Measurements from ENCODE around the gene THAP5. TPM values are rescaled to one million over a fixed set of nuclear protein-coding genes. Genes with fewer than 3 reads are reported as not detected.

THAP5 gene
- polyA plus RNA-seq, 1 of the 3 experiments (the other 2 are of a cell fraction) = 4.2 TPM

DNA sequence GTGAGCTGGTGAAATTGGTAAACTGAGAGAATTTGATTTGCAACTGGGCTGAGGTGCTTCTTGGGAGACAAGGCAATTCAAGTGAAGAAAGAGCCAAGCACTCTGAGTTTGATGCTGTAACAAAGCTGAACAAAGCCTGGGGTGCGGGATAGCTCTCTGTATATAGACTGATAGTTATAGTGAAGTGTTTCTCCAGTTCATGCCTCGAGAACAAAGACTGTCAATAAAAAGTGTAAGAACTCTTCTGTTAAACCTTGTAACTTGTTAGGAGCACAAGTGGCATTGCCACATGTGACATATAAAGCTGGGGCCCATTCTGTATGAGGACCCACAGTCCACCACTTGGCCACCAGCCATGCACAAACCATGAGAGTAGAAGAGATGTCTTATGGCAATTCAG lies 32.3 kb downstream of the THAP5 start:
- no peaks in the 10 kb centered on the region for H3K9me2 ChIP-seq
- no peaks in the 10 kb centered on the region for H3K9me3 ChIP-seq
- no peak overlapping the region for H2AFZ ChIP-seq (ENCODE audit: low read depth)
- no peak overlapping the region for H3K27ac ChIP-seq (ENCODE audit: low read depth in 2 of 2, low read length in 1 of 2)
- CTCF ChIA-PET = no interaction called here
- H3K4me2 ChIP-seq = no peak overlapping the region
- no peaks in the 10 kb centered on the region for H3K36me3 ChIP-seq (replicated peaks in 1 of 2; ENCODE audit: control insufficient read depth in 1 of 2, insufficient read depth in 2 of 2, low read length in 1 of 2)
- H3K4me1 ChIP-seq (ENCODE audit: control insufficient read depth in 1 of 2, insufficient read depth in 2 of 2, low read depth in 1 of 2, low read length in 1 of 2) = no peaks in the 10 kb centered on the region
- H3K4me3 ChIP-seq (ENCODE audit: low read depth in 2 of 2, low read length in 1 of 2) = no peak overlapping the region
- H3K27me3 ChIP-seq (ENCODE audit: insufficient read depth) = no peaks in the 10 kb centered on the region
- no peak overlapping the region for H3K9ac ChIP-seq
- POLR2A ChIA-PET = no interaction called here
- 58% methylated on average over 2 of the region's 2 CpGs for WGBS (ENCODE audit: low lambda C conversion rate)
- peaks cover 5% of the 10 kb centered on the region for H3F3A ChIP-seq (replicated peaks; ENCODE audit: insufficient read depth)
- DNase-seq = no peak
- no peaks in the 10 kb centered on the region for H3K79me2 ChIP-seq (ENCODE audit: insufficient read depth)
- TF ChIP-seq TEAD4 (IDR thresholded peaks at IDR 0.05; ENCODE audit: borderline replicate concordance, insufficient read depth) = no peak
- TF ChIP-seq MXI1 (IDR thresholded peaks at IDR 0.05; ENCODE audit: low read depth, low read length) = no peak
- TF ChIP-seq JUND (IDR thresholded peaks at IDR 0.05) = no peak
- TF ChIP-seq GABPA (IDR thresholded peaks at IDR 0.05; ENCODE audit: low read depth) = no peak
- TF ChIP-seq, protein P1, sequence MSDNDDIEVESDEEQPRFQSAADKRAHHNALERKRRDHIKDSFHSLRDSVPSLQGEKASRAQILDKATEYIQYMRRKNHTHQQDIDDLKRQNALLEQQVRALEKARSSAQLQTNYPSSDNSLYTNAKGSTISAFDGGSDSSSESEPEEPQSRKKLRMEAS (IDR thresholded peaks at IDR 0.05; ENCODE audit: low read depth) = no peak
- TF ChIP-seq SMC3 (IDR thresholded peaks at IDR 0.05; ENCODE audit: low read depth, low read length) = no peak
- TF ChIP-seq EZH2phosphoT487 (IDR thresholded peaks at IDR 0.05; ENCODE audit: borderline replicate concordance, low read depth) = no peak
- TF ChIP-seq NRF1 (IDR thresholded peaks at IDR 0.05; ENCODE audit: low read depth, low read length) = no peak
- TF ChIP-seq TAF1 (IDR thresholded peaks at IDR 0.05; ENCODE audit: borderline replicate concordance, low read depth, low read length) = no peak
- no peak for TF ChIP-seq POLR2AphosphoS5 (IDR thresholded peaks at IDR 0.05; ENCODE audit: low read depth, low read length)
- TF ChIP-seq CHD2 (IDR thresholded peaks at IDR 0.05; ENCODE audit: low read length, partially characterized antibody) = no peak
- no peak for TF ChIP-seq NFIC (IDR thresholded peaks at IDR 0.05; ENCODE audit: borderline replicate concordance)
- no peaks in the 10 kb centered on the region for H4K20me1 ChIP-seq (ENCODE audit: insufficient read depth)

GRCh38 chr7:108535744-108536143 lies 33.8 kb downstream of the THAP5 start:
- Histone ChIP-seq H2AFZ (ENCODE audit: low read depth) (no peak overlapping the region), H3K79me2 (ENCODE audit: insufficient read depth) (no peaks in the 10 kb centered on the region), H3K9me2 (no peaks in the 10 kb centered on the region), H3K27me3 (ENCODE audit: insufficient read depth) (no peaks in the 10 kb centered on the region), H3K9me3 (no peaks in the 10 kb centered on the region), H4K20me1 (ENCODE audit: insufficient read depth) (no peaks in the 10 kb centered on the region), H3K9ac (no peak overlapping the region), H3K27ac (ENCODE audit: low read depth in 2 of 2, low read length in 1 of 2) (no peak overlapping the region), H3K4me3 (ENCODE audit: low read depth in 2 of 2, low read length in 1 of 2) (no peak overlapping the region), H3K36me3 (replicated peaks in 1 of 2; ENCODE audit: control insufficient read depth in 1 of 2, insufficient read depth in 2 of 2, low read length in 1 of 2) (no peaks in the 10 kb centered on the region), H3K4me2 (no peak overlapping the region), H3F3A (replicated peaks; ENCODE audit: insufficient read depth) (no peaks in the 10 kb centered on the region), H3K4me1 (ENCODE audit: control insufficient read depth in 1 of 2, insufficient read depth in 2 of 2, low read depth in 1 of 2, low read length in 1 of 2) (no peaks in the 10 kb centered on the region)
- no peak for TF ChIP-seq EZH2phosphoT487 (IDR thresholded peaks at IDR 0.05; ENCODE audit: borderline replicate concordance, low read depth)
- TF ChIP-seq NFIC (IDR thresholded peaks at IDR 0.05; ENCODE audit: borderline replicate concordance) = no peak
- no peak for TF ChIP-seq GABPA (IDR thresholded peaks at IDR 0.05; ENCODE audit: low read depth)
- CTCF ChIA-PET = no interaction called here
- WGBS (ENCODE audit: low lambda C conversion rate) = 94% methylated on average over 1 of the region's 1 CpG
- no peak for DNase-seq
- POLR2A ChIA-PET = no interaction called here

GRCh38 chr7:108535257-108535656 lies 34.2 kb downstream of the THAP5 start:
- H3K9ac ChIP-seq = no peak overlapping the region
- H3K4me2 ChIP-seq = no peak overlapping the region
- H3F3A ChIP-seq (replicated peaks; ENCODE audit: insufficient read depth) = no peaks in the 10 kb centered on the region
- no peak overlapping the region for H2AFZ ChIP-seq (ENCODE audit: low read depth)
- no peak for DNase-seq
- H3K27ac ChIP-seq (ENCODE audit: low read depth in 2 of 2, low read length in 1 of 2) = no peak overlapping the region
- no peaks in the 10 kb centered on the region for H3K4me1 ChIP-seq (ENCODE audit: control insufficient read depth in 1 of 2, insufficient read depth in 2 of 2, low read depth in 1 of 2, low read length in 1 of 2)
- no peaks in the 10 kb centered on the region for H3K9me2 ChIP-seq
- no peaks in the 10 kb centered on the region for H4K20me1 ChIP-seq (ENCODE audit: insufficient read depth)
- no peaks in the 10 kb centered on the region for H3K79me2 ChIP-seq (ENCODE audit: insufficient read depth)
- CTCF ChIA-PET = no interaction called here
- 85% methylated on average over 5 of the region's 5 CpGs for WGBS (ENCODE audit: low lambda C conversion rate)
- no peaks in the 10 kb centered on the region for H3K9me3 ChIP-seq
- no peaks in the 10 kb centered on the region for H3K36me3 ChIP-seq (replicated peaks in 1 of 2; ENCODE audit: control insufficient read depth in 1 of 2, insufficient read depth in 2 of 2, low read length in 1 of 2)
- H3K4me3 ChIP-seq (ENCODE audit: low read depth in 2 of 2, low read length in 1 of 2) = no peak overlapping the region
- POLR2A ChIA-PET = no interaction called here
- no peaks in the 10 kb centered on the region for H3K27me3 ChIP-seq (ENCODE audit: insufficient read depth)
- TF ChIP-seq RFX5 (IDR thresholded peaks at IDR 0.05; ENCODE audit: low read length) (no peak), FOSL2 (IDR thresholded peaks at IDR 0.05; ENCODE audit: borderline replicate concordance, low read depth) (no peak), SIN3A (IDR thresholded peaks at IDR 0.05; ENCODE audit: borderline replicate concordance, low read depth, low read length) (no peak), ZBTB33 (IDR thresholded peaks at IDR 0.05; ENCODE audit: borderline replicate concordance, low read depth) (no peak), GATA2 (CRISPR knock-in tag; IDR thresholded peaks at IDR 0.05) (no peak), GABPA (IDR thresholded peaks at IDR 0.05; ENCODE audit: low read depth) (no peak), RXRA (IDR thresholded peaks at IDR 0.05; ENCODE audit: borderline replicate concordance, low read depth) (no peak), TEAD4 (IDR thresholded peaks at IDR 0.05; ENCODE audit: borderline replicate concordance, insufficient read depth) (no peak), NFIC (IDR thresholded peaks at IDR 0.05; ENCODE audit: borderline replicate concordance) (no peak), YY1 (IDR thresholded peaks at IDR 0.05; ENCODE audit: low read depth) (no peak), MXI1 (IDR thresholded peaks at IDR 0.05; ENCODE audit: low read depth, low read length) (no peak)
- TF ChIP-seq, protein P2, sequence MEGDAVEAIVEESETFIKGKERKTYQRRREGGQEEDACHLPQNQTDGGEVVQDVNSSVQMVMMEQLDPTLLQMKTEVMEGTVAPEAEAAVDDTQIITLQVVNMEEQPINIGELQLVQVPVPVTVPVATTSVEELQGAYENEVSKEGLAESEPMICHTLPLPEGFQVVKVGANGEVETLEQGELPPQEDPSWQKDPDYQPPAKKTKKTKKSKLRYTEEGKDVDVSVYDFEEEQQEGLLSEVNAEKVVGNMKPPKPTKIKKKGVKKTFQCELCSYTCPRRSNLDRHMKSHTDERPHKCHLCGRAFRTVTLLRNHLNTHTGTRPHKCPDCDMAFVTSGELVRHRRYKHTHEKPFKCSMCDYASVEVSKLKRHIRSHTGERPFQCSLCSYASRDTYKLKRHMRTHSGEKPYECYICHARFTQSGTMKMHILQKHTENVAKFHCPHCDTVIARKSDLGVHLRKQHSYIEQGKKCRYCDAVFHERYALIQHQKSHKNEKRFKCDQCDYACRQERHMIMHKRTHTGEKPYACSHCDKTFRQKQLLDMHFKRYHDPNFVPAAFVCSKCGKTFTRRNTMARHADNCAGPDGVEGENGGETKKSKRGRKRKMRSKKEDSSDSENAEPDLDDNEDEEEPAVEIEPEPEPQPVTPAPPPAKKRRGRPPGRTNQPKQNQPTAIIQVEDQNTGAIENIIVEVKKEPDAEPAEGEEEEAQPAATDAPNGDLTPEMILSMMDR (IDR thresholded peaks at IDR 0.05) = no peak
